Endodermal cell (in vitro differentiated cells): ENCODE results near the gene PTGDR2. TPM values are rescaled to one million over a fixed set of nuclear protein-coding genes. Genes with fewer than 3 reads are reported as not detected.

Experiments
- DNase-seq: peaks from one replicate; pipeline ENCODE4 v3.0.0-alpha.2; 2017
- H3K27ac ChIP-seq: 2 replicates; pipeline ENCODE4 v1.5.1; 2013; ENCODE audit warnings: mild to moderate bottlenecking, low read depth, low read length, moderate library complexity
- H3K27me3 ChIP-seq: 2 replicates; pipeline ENCODE4 v1.6.1; 2013; ENCODE audit warnings: mild to moderate bottlenecking, low read length, moderate library complexity; ENCODE audit not compliant: insufficient read depth, control insufficient read depth, poor library complexity, severe bottlenecking
- H3K36me3 ChIP-seq: 2 replicates; pipeline ENCODE4 v1.7.0; 2013; ENCODE audit warnings: mild to moderate bottlenecking, low read length, moderate library complexity; ENCODE audit not compliant: control insufficient read depth, insufficient read depth
- H3K4me1 ChIP-seq: one replicate; pipeline ENCODE4 v1.7.0; 2013; ENCODE audit warnings: low read length; ENCODE audit not compliant: control insufficient read depth, insufficient read depth
- H3K4me3 ChIP-seq: 2 replicates; pipeline ENCODE4 v1.5.1; 2013; ENCODE audit warnings: mild to moderate bottlenecking, low read length, moderate library complexity
- H3K9ac ChIP-seq: 2 replicates; pipeline ENCODE4 v1.6.1; 2013; ENCODE audit warnings: mild to moderate bottlenecking, low read length, moderate library complexity; ENCODE audit not compliant: poor library complexity, severe bottlenecking; ENCODE audit errors: extremely low read depth
- H3K9me3 ChIP-seq: 2 replicates; pipeline ENCODE4 v1.6.1; 2013; ENCODE audit warnings: mild to moderate bottlenecking, low read length, moderate library complexity; ENCODE audit not compliant: control insufficient read depth
- H3K27ac Mint-ChIP-seq: 2 replicates; pipeline ENCODE4 v1.8.0; 2020; ENCODE audit warnings: mixed read lengths
- H3K27me3 Mint-ChIP-seq: 2 replicates; pipeline ENCODE4 v1.8.0; 2021; ENCODE audit warnings: mild to moderate bottlenecking, mixed read lengths; ENCODE audit not compliant: insufficient read depth
- H3K36me3 Mint-ChIP-seq: 2 replicates; pipeline ENCODE4 v1.8.0; 2020; ENCODE audit warnings: low read depth, mixed read lengths
- H3K4me1 Mint-ChIP-seq: 2 replicates; pipeline ENCODE4 v1.8.0; 2020; ENCODE audit warnings: mixed read lengths
- H3K4me3 Mint-ChIP-seq: 2 replicates; pipeline ENCODE4 v1.8.0; 2020; ENCODE audit warnings: mild to moderate bottlenecking, moderate library complexity, mixed read lengths
- H3K9me3 Mint-ChIP-seq: 2 replicates; pipeline ENCODE4 v1.8.0; 2020; ENCODE audit warnings: mild to moderate bottlenecking, mixed read lengths
- WGBS, 2 experiments: methylation state at CpG; one replicate each; pipeline versions ENCODE4 v1.1.5 to v1.1.7; 2013; ENCODE audit warnings: missing lambda C conversion rate in 2 of 2, mixed read lengths in 1 of 2; ENCODE audit not compliant: insufficient coverage in 1 of 2, insufficient read length in 1 of 2; 5-methylcytosine and 5-hydroxymethylcytosine counted together
- total RNA-seq, 2 donors: library from RNA; stranded (reverse); fragmentation: NEBNext Ultra II Directional in 1 of 2; extraction: Animal tissue kit (Norgen Biotek cat#: 25700) in 1 of 2; gene quantifications; 2 replicates in 1 of 2; 3 replicates in 1 of 2; pipeline ENCODE4 v1.2.1, GENCODE V29; 2021
- TF ChIP-seq, protein P1 (sequence below): fragments of 200-600 bp; sonication (generic); conservative IDR thresholded peaks from 2 replicates; pipeline ENCODE4 v1.5.0; 2021; ENCODE audit warnings: antibody characterized with exemption, mild to moderate bottlenecking

The PTGDR2 gene
- total RNA-seq, 2 donors from 2014 or later, result 0.15 TPM; not detected in 1

DNA sequence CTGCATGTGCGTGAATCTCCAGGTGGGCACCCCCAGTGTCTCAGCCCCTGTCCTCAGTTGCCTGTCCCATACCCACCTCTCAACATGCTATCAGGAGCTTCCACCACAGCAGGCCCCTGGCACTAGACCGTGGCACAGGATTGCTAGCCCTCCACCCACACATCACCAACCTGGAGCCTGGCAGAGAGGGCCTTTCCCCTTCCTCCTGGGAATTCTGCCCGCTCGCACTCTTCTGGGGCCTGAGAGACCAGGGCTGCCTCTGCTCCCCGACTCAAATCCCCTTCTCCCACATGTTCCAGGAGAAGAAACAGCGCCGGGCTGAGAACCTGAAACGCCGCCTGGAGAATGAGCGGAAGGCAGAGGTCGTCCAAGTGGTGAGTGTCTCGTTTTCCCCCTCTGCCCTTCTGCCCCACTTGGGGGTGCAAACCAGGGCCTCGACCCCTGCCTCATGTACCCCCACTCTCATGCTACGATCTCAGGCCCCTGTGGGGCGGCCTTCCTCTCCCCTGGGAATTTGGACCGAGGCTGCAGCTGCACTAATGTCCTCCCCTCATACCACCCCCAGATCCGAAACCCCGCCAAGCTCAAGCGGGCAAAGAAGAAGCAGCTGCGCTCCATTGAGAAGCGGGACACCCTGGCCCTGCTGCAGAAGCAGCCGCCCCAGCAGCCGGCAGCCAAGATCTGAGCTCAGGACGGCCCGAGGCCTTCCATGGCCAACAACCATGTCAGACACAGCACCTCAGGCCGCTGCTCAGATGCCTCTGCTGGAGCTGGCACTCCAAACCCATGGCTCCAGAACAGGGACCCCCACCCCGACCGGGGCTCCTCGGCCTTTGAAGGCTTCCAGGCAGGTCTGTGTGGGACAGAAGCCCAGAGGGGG lies 5.9 kb downstream of the PTGDR2 start:
- no peak for DNase-seq
- 94 to 98% methylated on average over 15 to 29 of the region's 29 CpGs for WGBS, 2 experiments
- no peak overlapping the region for H3K4me3 Mint-ChIP-seq
- H3K36me3 Mint-ChIP-seq, result peaks cover 29% of the 10 kb centered on the region
- no peak overlapping the region for H3K9ac ChIP-seq
- H3K36me3 ChIP-seq, result peaks cover 5% of the 10 kb centered on the region
- H3K27ac Mint-ChIP-seq, result no peak overlapping the region
- H3K27me3 Mint-ChIP-seq, result peaks cover 27% of the 10 kb centered on the region
- TF ChIP-seq, protein P1, sequence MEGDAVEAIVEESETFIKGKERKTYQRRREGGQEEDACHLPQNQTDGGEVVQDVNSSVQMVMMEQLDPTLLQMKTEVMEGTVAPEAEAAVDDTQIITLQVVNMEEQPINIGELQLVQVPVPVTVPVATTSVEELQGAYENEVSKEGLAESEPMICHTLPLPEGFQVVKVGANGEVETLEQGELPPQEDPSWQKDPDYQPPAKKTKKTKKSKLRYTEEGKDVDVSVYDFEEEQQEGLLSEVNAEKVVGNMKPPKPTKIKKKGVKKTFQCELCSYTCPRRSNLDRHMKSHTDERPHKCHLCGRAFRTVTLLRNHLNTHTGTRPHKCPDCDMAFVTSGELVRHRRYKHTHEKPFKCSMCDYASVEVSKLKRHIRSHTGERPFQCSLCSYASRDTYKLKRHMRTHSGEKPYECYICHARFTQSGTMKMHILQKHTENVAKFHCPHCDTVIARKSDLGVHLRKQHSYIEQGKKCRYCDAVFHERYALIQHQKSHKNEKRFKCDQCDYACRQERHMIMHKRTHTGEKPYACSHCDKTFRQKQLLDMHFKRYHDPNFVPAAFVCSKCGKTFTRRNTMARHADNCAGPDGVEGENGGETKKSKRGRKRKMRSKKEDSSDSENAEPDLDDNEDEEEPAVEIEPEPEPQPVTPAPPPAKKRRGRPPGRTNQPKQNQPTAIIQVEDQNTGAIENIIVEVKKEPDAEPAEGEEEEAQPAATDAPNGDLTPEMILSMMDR, result no peak
- H3K9me3 Mint-ChIP-seq, result no peaks in the 10 kb centered on the region
- peaks cover 11% of the 10 kb centered on the region for H3K27me3 ChIP-seq
- H3K4me3 ChIP-seq, result no peak overlapping the region
- H3K4me1 ChIP-seq, result no peaks in the 10 kb centered on the region
- H3K27ac ChIP-seq, result no peak overlapping the region
- H3K9me3 ChIP-seq, result no peaks in the 10 kb centered on the region
- H3K4me1 Mint-ChIP-seq, result peaks cover 9% of the 10 kb centered on the region

DNA sequence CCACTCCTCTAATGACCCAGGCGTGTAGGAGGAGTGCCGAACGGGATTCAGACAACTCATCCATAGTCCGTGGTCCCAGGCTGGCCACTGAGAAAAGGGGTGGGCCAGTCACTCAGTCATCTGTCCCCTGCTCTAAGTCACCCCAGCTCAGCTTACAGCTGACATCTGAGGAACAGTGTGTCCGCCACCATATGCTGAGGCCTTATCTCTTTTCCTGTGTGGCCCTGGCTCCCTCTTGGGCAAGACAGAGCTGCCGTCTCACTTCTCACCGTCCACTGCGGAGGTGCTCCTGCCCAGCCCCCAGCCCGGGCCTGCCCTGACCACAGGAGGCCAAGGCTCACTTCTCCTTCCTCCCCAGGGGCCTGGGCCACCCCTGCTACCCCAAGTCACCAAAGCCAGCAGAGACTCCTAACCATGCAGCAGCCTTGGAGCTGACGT lies 7.0 kb downstream of the PTGDR2 start:
- Mint-ChIP-seq H3K36me3 (peaks cover 29% of the 10 kb centered on the region), H3K27me3 (peaks cover 16% of the 10 kb centered on the region), H3K4me3 (no peak overlapping the region), H3K27ac (no peak overlapping the region), H3K4me1 (peaks cover 20% of the 10 kb centered on the region), H3K9me3 (no peaks in the 10 kb centered on the region)
- WGBS, 2 experiments, result 90% methylated on average over 8 to 10 of the region's 10 CpGs
- no peak overlapping the region for H3K9ac ChIP-seq
- no peak for DNase-seq
- TF ChIP-seq, protein P1, result no peak
- no peak overlapping the region for H3K27ac ChIP-seq
- H3K4me3 ChIP-seq, result no peak overlapping the region
- no peaks in the 10 kb centered on the region for H3K27me3 ChIP-seq
- H3K36me3 ChIP-seq, result peaks cover 5% of the 10 kb centered on the region
- peaks cover 9% of the 10 kb centered on the region for H3K4me1 ChIP-seq
- no peaks in the 10 kb centered on the region for H3K9me3 ChIP-seq

DNA sequence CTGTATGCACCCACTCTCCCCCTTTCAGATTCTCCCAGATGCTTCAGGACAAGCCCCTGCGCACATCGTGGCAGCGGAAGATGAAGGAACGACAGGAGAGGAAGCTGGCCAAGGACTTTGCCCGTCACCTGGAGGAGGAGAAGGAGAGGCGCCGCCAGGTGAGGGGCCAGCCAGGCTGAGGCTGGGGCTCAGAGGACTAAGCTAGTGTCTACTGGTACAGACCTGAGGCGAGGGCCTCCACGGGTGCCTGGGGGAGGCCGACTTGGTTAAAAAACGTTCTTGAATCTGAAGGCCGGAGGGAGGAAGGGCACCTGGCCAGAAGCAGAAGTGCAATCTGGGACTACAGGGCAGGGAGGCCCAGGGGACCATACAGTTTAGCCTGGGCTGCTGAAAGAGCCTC lies 7.9 kb downstream of the PTGDR2 start:
- no peak overlapping the region for H3K4me3 Mint-ChIP-seq
- no peak for DNase-seq
- peaks cover 10% of the 10 kb centered on the region for H3K4me1 ChIP-seq
- 80 to 95% methylated on average over 1 to 12 of the region's 12 CpGs for WGBS, 2 experiments
- H3K4me1 Mint-ChIP-seq, result peaks cover 29% of the 10 kb centered on the region
- no peak overlapping the region for H3K27ac Mint-ChIP-seq
- H3K27me3 ChIP-seq, result no peaks in the 10 kb centered on the region
- no peaks in the 10 kb centered on the region for H3K9me3 Mint-ChIP-seq
- H3K36me3 Mint-ChIP-seq, result peaks cover 29% of the 10 kb centered on the region
- no peak overlapping the region for H3K9ac ChIP-seq
- H3K9me3 ChIP-seq, result no peaks in the 10 kb centered on the region
- TF ChIP-seq, protein P1, result no peak
- H3K27me3 Mint-ChIP-seq, result peaks cover 8% of the 10 kb centered on the region
- H3K4me3 ChIP-seq, result no peak overlapping the region
- H3K36me3 ChIP-seq, result peaks cover 5% of the 10 kb centered on the region
- no peak overlapping the region for H3K27ac ChIP-seq
